Activated CD4-positive, CD25-positive, alpha-beta regulatory T cell (primary cell): ENCODE measurements around the gene SLC36A3.
"Not testable (repeated sequence)": the region's sequence is repeated elsewhere in the genome, so short reads cannot be mapped to it uniquely, and the experiment has no call there.

Experiments
- DNase-seq, 4 experiments: peaks; one replicate each; lab custom pipeline; 2025; lab: John Stamatoyannopoulos, UW

The SLC36A3 gene

DNA sequence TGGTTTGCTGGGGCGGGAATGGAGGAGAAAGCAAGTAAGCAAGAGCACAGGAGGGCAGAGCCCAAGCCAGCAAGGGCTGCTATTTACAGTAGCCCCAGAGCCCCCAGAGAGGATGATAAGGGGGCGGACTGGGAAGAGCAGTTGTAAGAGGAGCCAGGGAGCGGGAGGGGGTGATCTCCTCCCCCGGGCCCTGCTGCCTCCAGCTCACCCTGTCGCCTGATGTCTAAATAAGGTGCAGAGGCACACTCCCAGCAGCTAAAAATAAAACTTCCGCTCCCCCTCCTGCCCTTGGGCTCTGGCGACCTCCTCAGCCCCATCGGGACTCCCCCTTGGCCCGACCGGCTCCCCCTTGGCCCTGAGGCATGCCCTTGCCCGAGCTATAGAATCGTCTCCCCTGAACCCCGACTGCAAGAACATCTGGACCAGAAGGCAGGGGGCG is 65.2 kb downstream of the SLC36A3 start:
- no peak for DNase-seq

- DNase-seq: no peak
Observed at GRCh38 chr5:151237685-151238084, 65.9 kb downstream of the SLC36A3 start.

- no peak for DNase-seq
Observed at GRCh38 chr5:151236888-151237287, 66.7 kb downstream of the SLC36A3 start.

- DNase-seq: not testable (repeated sequence)
Observed at GRCh38 chr5:151235239-151235571, 68.4 kb downstream of the SLC36A3 start.

- DNase-seq: no peak
Observed at GRCh38 chr5:151234476-151235238, 68.9 kb downstream of the SLC36A3 start.

DNA sequence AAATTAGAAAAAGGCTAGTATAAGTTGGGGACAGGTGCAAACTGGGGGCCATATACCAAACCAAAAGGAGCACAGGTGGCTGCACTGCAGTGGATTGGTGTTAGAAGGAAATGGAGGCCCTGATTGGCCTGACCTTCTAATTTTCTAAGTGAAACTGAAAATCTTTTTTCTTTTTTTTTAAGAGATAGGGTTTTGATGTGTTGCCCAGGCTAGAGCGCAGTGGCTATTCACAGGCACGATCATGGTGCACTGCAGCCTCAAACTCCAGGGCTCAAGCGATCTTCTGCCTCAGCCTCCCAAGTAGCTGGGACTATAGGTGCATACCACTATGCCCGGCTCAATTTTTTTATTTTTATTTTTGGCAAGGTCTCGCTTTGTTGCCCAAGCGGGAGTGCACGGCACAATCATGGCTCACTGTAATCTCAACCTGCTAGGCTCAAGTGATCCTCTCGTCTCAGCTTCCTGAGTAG is 69.9 kb downstream of the SLC36A3 start:
- no peak for DNase-seq

- no peak for DNase-seq
Observed at GRCh38 chr5:151231359-151231758, 72.2 kb downstream of the SLC36A3 start.

GRCh38 chr5:151230048-151230680 is 73.4 kb downstream of the SLC36A3 start:
- DNase-seq: no peak

DNA sequence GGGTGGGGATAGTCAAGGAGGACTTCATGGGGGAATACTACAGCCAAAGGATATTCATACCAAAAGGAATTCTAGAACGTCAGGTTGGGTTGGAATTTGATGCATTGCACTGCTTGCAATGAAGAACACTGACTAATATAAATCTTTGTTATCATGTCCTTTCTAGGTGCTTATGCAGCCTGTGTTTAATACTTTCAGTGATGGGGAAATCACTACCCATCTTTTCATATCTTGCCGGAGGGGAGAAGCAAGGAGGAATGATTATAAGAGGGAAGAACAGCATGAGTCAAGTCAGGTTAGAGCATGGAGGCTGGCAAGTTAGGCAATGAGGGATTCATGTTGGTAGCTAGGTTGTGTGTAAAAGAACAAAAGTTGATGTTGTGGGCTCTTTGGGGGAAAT is 74.6 kb downstream of the SLC36A3 start:
- no peak for DNase-seq

DNA sequence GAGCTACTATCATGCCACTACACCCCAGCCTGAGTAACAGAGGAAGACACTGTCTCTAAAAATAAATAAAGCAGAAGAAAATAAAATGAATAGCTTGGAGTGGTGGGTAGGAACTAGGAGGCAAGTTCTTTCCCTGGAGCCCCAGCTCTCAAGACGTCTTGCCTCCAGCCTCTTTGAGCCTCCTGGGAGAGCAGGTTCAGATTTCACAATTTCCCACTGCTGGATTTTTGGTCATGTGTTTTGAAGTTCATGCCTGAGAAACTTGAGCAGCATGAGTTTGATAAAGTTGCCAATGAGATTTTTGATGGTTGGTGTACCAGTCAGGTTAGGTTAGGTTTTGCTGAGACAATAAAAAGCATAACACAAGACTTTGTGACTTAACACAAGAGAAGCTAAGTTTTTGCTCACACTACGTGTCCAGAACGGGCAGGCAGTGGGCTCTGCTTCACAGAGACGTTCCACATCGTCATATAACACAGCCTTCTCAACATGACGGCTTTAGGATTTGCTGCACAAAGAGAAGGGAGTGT is 75.6 kb downstream of the SLC36A3 start:
- no peak for DNase-seq
